Middle frontal gyrus (tissue), 1 donor: ENCODE data around the gene IFFO2.

Experiments used
- DNase-seq: peaks from one replicate; pipeline ENCODE4 v3.0.0-alpha.2; 2015; ENCODE audit warnings: low spot score; ENCODE audit errors: extremely low spot score

Gene IFFO2

GRCh38 chr1:18951416-18951815 lies 5.1 kb downstream of the IFFO2 start:
- DNase-seq = no peak

- no peak for DNase-seq
Observed at GRCh38 chr1:18950401-18951026, 6.0 kb downstream of the IFFO2 start.

GRCh38 chr1:18949686-18950400 lies 6.6 kb downstream of the IFFO2 start:
- no peak for DNase-seq

GRCh38 chr1:18948913-18949685 lies 7.4 kb downstream of the IFFO2 start:
- no peak for DNase-seq

- DNase-seq = no peak
Observed at GRCh38 chr1:18948048-18948912, 8.2 kb downstream of the IFFO2 start.

GRCh38 chr1:18947570-18947969 lies 8.9 kb downstream of the IFFO2 start:
- DNase-seq = no peak

- DNase-seq = no peak
Observed at GRCh38 chr1:18946550-18947381, 9.7 kb downstream of the IFFO2 start.

GRCh38 chr1:18945401-18945849 lies 11.1 kb downstream of the IFFO2 start:
- DNase-seq = no peak

- DNase-seq = no peak
Observed at GRCh38 chr1:18944810-18945209, 11.7 kb downstream of the IFFO2 start.

- DNase-seq = no peak
Observed at GRCh38 chr1:18943914-18944572, 12.4 kb downstream of the IFFO2 start.

GRCh38 chr1:18943162-18943561 lies 13.3 kb downstream of the IFFO2 start:
- no peak for DNase-seq

- no peak for DNase-seq
Observed at GRCh38 chr1:18942340-18942739, 14.1 kb downstream of the IFFO2 start.

GRCh38 chr1:18941221-18942141 lies 15.0 kb downstream of the IFFO2 start:
- peak; percentile 78 for DNase-seq

GRCh38 chr1:18940303-18941020 lies 16.0 kb downstream of the IFFO2 start:
- DNase-seq = no peak

- DNase-seq = no peak
Observed at GRCh38 chr1:18939398-18940302, 16.8 kb downstream of the IFFO2 start.

GRCh38 chr1:18938707-18939070 lies 17.8 kb downstream of the IFFO2 start:
- no peak for DNase-seq

- DNase-seq = no peak
Observed at GRCh38 chr1:18938008-18938706, 18.3 kb downstream of the IFFO2 start.
